A172 (cell line): ENCODE results near the gene ATXN7L1. TPM values are rescaled to one million over a fixed set of nuclear protein-coding genes. Genes with fewer than 3 reads are reported as not detected.
"Not testable (repeated sequence)": the region's sequence is repeated elsewhere in the genome, so short reads cannot be mapped to it uniquely, and the experiment has no call there.

ENCODE experiments used
- DNase-seq: peaks from one replicate; pipeline ENCODE4 v3.0.0-alpha.2; 2015; ENCODE audit warnings: low spot score
- total RNA-seq: library from RNA; depleted of rRNA; stranded (reverse); fragments of >200 nt; shearing (Covaris generic); gene quantifications from 2 replicates; pipeline ENCODE4 v1.2.3, GENCODE V29; 2014

Gene ATXN7L1
- total RNA-seq, 1 experiment from 2014 or later: 1.6 TPM

DNA sequence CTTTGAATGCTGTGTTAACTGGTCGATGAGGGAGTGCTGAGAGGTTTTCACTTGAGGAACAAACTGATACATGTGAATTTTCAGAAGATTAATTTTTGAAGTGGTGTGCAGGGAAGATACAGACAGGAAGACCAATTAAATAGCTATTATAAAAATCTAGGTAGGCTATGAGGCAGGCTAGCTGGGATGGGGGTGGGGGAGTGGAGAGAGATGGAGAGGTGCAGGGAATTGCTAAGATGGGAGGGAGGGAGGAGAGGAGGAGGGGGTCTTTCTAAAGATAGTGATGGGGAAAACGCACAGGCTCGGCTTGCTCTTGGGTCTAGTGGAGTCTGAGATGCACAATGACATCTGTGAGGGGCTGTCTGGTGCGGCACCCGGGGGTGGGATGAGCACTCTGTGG lies 15.2 kb downstream of the ATXN7L1 start:
- DNase-seq: no peak

DNA sequence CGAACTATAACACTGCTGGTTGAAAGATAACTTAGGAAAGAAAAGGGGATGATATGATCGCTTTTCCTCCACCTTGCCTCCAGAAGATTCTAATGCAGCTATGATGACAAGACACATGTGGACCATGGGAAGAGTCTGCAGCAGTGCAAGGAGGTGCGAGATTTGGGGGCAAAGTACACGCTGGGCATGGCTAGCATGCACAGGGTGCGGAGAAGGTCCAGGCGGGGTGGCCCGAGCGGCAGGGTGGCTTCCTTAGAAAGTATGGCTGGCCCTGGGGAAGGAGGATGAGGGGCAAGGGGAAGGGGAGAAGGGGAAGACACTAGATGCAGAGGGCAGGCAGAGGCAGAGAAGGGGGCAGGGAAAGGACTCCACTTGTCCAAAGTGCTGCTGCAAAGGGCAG lies 15.6 kb downstream of the ATXN7L1 start:
- no peak for DNase-seq

DNA sequence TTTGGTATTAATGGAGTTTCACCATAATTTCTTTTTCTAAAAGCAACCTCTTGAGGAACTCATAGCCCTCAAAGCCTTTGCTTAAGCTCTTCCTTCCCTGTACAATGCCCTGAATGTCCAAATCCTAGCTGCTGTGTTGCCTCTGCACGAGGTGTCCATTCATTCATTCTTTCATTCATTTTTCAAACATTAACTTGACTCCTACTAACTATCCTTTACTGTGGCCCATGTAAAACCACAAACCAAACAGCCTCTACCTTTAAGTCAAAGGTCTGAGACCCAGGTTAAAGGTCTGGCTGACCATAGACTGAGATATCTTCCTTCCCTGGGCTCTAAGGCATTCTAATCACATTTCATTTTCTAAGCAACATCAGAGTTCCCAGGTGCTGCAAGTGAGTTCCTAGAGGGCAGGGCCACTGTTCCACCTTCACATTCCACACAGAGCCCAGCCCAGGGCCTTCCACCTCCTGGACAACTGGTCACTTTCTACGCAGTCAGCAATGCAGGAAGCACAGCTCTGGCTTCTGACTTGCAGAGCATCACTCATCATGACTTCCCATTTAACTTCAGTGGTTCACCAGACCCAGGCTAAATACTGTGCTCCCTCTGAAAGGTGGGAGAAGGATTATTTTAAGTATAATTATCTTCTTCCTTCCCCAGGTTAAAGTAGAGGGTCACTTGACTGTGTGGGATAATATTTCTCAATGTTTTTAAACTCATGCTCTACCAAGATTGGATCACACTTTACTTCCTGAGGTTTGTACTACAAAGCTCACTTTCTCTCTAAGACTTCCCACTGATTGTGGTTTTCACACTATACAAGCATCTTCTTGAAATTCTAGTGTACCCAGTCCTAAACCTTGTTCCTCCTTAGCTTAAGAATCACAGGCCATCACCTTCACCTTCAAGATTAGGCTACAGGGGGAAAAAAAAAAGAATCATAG lies 19.1 kb downstream of the ATXN7L1 start:
- DNase-seq: no peak

DNA sequence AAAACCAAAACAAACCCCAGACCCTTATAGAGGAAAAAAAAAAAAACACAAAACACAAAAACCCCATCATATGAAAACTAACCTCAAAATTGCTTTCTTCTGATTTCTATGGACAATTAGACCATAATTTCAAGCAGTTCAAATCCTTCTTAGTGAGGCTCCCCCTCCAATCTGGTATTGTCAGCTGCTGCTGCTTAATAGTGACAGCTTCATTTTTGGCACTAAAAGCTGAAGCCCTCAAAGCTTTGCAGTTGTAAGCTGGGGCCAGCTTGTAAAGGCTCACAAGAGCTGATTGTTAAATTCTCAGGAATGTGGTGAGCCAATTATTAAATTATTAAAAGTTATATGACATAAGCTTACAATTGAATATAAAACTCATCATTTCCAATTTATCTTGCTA lies 21.9 kb downstream of the ATXN7L1 start:
- DNase-seq: no peak

DNA sequence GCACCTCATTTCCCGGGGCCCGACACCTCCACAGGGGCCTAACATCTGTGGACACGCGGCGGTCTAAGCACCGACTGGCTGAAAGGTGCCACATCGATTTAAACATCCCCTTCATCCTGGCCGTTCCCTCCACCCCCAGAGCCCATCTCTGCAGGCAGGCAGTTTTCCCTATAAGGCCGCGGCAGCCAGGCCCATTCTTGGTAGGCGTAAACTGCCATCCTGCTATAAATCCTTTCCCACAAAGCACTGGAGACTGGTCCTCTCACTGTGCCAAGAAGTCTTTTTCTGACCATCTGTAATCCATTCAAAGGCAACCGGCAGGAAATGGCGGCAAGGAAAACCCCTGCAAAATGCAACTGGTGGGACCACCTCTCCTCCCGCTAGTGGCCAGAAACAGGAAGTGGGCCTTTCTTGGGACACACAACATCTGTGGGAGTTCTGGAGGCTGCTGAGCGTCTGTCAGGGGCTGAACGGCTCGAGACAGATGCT lies 22.4 kb downstream of the ATXN7L1 start:
- no peak for DNase-seq

DNA sequence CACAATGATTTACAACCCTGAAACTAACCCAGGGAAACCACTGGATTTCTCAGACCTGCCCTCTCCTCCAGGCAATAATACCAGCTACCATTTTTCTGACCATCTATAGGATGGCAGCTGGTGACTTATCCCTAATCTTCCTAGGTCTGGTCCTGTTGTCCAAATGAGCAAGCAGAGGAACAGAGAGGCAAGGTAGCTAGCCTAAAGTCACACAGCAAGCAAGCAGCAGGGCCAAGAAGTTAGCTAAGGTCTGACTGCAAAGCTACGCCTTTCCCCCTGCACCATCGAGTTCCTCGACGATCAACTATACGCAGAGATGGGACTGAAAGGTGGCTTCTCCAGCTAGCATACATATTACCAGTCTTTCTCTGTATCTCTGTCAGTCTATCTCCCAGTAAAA lies 25.3 kb downstream of the ATXN7L1 start:
- no peak for DNase-seq

DNA sequence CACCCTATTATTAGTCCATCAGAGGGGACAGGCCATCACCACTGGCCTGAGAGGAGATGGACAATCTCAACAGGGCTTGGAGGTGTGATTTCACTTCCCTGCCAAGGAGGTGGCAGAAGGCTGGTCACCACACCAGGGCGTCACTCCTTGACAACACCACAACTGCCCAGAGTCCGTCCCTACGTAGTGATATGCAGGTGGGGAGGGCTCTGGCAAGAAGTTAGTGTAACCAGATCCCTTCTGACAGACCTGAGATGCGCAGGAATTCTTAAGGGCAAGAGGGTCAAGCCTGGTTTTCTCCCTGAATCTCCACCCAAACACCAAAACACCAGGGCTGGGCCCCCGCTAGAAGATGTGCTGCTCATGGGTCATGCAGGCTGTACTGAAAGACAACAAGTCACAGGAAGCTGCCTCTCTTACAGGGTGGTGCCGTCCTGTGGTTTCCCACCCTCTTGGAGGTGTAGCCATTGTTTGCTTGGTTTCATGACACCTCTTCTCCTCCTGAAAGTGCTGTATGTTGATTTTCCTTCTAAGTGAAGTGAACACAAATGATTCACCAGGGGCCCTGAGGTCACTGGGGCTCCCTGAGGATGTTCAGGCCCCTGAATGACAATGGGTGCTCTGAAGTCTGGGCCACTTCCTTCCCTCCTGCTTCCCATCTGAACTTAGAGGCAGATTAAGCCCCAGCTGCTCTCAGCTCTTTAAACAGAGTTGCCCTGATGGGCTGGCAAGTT lies 27.1 kb downstream of the ATXN7L1 start:
- peak; percentile 74 for DNase-seq

DNA sequence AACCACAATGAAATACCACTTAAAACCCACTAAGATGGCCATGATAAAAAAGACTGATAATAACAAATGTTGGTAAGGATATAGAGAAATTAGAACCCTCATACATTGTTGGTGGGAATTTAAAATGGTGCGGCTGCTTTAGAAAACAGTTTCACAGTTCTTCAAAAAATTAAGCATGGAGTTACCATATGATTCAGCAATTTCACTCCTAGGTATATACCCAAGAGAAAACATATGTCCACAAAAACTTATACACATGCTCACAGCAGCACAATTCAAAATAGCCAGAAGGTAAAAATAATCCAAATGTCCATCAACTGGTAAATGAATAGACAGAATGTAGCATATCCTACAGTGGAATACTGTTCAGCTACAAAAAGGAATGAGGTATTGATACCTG lies 30.0 kb downstream of the ATXN7L1 start:
- DNase-seq: no peak

DNA sequence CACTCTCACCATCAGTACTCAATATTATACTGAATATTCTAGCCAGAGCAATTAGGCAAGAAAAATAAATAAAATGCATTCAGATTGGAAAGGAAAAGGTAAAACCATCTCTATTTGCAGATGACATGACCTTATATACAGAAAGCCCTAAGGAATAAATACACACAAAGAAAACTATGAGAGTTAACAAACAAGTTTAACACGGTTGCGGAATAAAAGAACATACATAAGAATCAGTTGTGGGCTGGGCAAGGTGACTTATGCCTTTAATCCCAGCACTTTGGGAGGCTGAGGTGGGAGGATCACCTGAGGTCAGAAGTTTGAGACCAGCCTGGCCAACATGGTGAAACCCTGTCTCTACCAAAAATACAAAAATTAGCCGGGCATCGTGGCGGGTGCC lies 31.7 kb downstream of the ATXN7L1 start:
- not testable (repeated sequence) for DNase-seq

DNA sequence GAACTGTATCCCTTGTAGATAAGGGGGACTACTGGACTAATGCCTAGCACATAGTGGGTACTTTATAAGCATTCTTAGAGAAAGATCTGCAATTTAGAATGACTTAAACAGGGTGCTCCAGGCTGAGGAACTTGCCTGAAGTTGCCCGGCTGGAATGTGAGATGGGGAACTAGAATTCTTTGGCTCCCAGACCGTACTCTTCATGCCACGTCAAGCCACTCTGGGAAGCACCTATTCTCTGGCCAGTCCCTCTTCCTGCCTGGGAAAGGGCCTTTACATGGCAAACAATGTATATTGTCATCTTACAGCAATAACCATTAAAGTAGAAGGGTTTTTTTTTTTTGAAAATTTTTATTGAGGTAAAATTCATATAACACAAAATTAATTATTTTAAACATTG lies 34.5 kb downstream of the ATXN7L1 start:
- no peak for DNase-seq

DNA sequence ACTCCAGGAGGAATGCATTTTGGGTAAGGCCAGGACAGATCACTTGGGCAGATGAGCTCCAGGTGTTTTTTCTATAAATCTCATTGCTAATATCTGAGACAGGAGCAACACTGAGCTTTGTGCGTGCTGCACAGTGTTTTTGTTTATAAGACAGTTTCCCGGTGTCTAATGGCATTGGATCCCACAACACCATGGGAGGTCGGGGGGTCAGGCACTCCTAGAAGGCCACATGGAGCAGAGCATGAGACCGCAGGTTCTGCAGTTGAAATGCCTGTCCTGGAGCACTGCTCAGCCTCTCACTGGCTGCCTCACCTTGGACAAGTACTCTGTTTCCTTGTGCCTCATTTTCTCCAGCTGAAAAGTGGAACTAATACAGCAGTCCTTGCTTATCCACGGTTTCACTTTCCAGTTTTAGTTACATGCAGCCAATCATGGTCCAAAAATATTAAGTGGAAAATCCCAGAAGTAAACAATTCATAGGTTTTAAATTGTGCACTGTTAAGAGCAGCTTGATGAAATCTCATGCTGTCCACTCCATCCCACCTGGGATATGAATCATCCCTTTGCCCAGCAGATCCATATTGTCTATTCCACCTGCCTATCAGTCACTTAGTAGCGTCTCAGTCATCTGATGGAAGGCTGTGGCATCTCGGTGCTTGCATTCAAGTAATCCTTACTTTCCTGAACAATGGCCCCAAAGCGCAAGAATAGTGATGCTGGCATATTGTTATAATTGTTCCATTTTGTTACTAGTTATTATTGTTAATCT lies 35.2 kb downstream of the ATXN7L1 start:
- no peak for DNase-seq

DNA sequence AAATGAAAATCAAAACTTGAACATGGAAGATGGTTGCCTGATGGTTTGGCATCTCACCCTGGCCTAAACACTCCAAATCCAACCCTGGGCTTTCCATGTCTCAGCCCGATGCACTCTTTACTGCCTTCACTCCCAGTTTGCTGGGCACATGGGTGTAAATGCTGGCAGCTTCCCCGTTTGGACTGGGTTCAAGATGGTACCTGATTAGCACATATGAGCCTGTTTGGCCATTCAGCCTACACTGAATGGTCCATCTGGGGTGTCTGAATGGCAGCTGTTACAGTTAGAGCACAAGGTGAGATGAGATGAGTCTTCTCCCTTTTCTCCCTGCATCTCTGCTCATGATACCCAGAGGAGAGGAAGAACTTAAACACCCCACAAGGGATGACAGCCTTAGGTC lies 37.1 kb downstream of the ATXN7L1 start:
- no peak for DNase-seq

DNA sequence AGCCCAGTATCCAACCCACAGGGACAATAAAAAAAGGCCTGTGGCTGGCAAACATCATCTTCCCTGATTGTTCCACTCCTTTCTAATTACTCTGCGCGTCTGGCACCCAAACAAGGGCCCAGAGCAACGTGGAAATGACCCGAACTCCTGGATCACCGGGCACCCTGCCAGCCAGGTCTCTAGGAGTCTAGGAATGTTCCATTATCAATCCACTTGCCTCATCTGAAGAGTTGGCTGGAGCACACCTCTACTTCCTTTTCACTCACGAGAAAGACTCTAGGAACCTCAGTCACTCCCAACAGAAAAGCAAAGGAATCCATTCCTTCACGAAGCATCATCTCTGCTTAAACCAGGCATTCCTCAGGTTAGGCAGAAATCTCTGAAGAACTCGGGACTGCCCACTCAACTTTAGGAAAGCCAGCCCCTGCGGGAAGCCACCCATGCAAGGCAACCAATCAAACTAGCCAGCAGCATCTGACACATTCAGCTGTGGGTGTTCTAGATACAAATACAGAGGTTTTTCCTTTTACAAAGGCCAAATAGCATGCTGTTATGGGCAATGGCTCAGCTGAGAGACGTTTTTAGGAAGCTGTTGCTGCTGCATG lies 37.7 kb downstream of the ATXN7L1 start:
- peak; percentile 27 for DNase-seq

DNA sequence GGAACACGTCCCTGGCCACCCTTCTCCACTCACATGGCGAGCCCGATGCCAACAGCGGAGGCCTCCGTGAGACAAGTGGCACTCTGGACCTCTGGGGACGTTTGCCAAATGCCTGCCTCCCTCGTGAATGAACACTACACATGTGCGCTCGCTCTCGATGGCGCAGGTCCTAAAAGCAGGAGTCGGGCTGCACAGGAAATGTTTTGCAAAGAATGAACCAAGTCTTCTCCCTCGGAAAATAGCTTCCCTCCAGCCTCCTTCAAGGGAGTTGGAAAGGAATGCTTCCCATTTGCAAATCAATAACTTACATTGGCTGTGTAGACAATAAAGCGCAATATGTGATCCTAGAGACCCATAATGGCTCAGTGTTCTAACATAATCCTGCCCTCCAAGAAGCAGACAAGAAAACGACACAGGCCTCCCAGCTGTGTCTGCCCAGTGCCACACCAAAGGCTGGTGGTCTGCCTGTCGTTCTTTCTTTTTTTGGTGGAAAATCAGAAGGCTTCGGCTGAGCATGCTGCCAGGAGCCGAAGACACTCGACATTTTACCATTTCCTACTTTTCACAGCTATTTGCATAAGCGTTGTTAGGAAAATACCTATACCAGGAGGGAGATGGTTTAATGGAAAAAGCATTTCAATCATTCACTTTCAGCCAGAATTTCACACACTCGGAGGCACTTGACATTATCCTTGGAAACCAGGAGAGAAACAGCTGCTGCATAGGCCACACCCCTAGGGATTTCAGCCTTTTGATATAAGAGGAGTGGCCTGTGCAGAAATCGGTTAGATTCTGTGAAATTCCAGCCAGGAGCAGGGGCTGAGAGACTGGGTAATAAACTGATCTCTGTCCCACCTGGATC lies 38.4 kb downstream of the ATXN7L1 start:
- no peak for DNase-seq

DNA sequence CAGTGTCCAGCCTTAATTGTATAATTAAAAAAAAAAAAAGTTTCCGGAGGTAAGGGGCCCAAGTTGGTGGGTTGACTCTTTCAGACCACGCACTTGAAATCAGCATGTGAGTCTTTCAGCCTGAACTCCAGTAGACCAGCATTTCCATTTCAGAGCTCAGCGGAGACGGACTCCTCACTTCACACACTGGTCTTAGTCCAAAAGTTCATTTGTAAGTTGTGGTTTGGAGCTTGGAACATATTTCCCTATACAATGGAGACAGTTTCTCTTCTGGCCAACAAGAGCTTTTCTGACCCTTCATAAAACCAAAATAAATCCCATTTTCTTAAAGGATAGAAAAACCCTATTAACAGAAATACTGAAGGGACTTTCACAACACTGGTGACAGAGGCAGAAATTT lies 41.0 kb downstream of the ATXN7L1 start:
- no peak for DNase-seq

DNA sequence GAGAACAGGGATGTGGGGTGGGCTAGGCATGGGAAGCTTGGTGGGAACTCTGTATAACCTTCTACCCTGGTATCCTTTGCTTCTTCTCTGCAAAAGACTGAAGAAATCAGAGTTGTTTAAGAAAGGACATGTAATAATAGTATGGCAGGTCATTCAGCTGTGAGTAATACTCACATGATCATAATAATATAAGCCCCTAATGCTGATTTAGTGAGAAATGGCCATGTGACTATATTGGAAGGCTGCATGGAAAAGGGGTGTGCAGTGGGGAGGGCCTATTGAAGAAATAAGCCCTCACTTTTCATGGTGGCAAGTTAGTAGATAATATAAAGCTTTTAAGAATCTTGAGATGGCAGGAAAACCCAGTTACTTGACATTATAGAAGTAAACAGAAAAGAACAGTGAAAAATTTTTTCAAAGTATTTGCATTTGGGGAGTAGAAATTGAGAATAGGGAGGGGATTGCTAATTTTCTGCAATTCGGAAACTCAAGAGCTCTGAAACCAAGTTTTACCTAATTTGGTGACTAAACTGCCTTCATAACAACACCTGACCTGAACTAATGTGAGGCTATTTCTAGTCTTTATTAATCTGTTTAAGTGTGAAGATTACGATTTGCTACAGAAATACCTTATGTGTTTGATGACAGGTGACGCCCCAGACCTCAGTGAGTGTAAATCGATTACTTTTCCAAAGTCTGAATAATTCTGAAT lies 44.4 kb downstream of the ATXN7L1 start:
- DNase-seq: peak; percentile 25

DNA sequence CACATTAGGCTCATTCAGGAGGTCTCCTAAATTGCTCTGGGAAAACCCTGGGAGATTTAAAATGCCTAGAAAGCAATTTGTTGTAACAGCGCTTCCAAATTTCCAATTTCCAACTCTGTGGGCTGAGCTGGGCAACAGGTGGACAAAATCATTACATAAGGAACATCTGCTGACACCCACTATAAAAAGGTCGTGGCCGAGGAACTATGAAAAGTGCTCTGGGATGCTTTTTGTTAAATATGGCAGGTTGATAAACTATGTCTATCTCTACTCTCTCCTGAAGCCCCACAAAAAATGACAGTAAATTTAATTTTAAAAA lies 45.1 kb downstream of the ATXN7L1 start:
- no peak for DNase-seq

DNA sequence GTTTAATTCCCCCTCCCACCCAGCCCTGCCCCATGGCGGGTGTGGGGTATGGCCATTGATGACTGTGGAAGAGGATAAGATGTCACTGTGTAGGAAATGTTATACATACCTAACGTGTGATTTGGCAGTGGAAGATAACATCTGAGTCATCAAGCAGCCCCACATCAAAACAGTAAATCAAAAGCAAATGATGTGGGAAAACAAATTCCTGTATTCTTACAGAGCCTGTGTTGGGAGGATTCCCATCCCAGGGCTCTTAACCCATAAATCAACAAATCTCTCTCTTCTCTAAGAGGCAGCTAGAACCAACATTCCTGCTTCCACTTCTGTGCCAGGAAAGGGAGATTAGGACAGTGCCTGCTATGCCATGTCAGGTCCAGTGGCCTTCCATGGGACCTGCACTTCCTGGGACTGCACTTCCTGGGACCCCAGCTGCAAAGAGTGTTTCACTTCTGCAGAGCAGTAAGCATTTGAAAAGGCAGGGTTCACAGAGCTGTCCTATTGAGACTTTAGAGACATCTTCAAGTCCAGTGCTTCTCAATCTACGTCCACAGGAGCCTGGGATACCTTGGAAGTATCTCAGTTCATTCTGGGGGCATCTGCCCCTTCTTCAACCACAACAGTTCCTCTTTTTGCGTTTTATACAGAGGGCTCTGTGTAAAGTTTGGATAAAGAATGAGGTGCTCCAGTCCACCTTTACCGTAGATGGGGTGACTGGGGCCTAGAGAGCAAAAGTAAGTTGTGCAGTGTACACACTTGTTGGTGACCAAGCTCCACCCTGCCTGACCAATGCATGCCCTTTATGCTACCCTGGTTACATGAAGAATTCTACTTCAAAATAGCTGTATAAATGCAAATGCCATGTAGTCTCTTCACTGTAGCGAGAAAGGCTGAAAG lies 45.7 kb downstream of the ATXN7L1 start:
- DNase-seq: peak; percentile 99

DNA sequence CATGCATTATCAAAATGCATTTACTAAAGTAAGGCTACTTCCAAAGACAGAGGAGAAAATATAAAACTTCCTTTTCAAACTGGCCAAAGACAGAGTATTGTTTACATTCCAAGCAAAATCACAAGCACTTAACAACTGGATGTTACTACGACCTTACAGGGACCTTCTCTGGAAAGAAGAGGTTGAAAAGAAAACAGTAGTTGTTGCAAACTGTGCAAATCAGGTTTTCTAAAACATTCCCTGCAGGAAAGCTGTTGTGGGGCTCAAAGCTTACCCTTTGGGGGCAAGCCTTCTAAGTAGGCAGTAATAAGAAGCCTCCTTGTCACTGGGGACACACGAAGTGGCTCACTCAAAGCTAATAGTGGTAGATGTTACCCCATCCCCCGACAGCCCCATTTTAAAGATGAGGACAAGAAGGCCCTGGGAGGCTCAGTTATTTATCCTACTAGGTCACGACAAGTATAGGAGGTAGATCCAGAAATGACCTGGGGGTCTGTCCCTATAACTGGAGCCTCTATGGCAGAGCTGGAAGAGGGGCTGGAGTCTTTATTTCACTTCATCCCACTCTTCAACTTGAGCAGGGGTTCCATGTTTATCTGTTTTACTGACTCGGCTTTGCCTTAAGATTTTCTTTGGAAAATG lies 46.6 kb downstream of the ATXN7L1 start:
- peak; percentile 30 for DNase-seq
